Spleen (tissue), 7 donors: ENCODE results near the gene NUMA1.

Experiments
- POLR2AphosphoS5 ChIP-seq, 3 donors: sonication (generic); formaldehyde crosslinking; IDR thresholded peaks; one replicate each; pipeline ENCODE4 v1.5.1; 2017; ENCODE audit warnings: antibody characterized with exemption in 3 of 3
- TF ChIP-seq, protein P1 (sequence below), 11 experiments: fragments of 200-600 bp in 7 of 11; fragments of 450-650 bp in 4 of 11; sonication (generic) in 4 of 11; IDR thresholded peaks in 8 of 11; conservative IDR thresholded peaks in 3 of 11; 1 replicate in 7 of 11; 2 replicates in 4 of 11; pipeline versions ENCODE4 v1.4.0 to v1.8.0; 2016 to 2021; ENCODE audit warnings: antibody characterized with exemption in 11 of 11, inconsistent platforms in 4 of 11, mild to moderate bottlenecking in 1 of 11
- donor health status: DM: no; HTN: no; CAD: no; lungs with moderate emphysema.
- donor health status: DM: no; HTN: no; CAD: no.
- donor health status: DM: no; HTN: no; CAD: no.

- TF ChIP-seq, protein P1, sequence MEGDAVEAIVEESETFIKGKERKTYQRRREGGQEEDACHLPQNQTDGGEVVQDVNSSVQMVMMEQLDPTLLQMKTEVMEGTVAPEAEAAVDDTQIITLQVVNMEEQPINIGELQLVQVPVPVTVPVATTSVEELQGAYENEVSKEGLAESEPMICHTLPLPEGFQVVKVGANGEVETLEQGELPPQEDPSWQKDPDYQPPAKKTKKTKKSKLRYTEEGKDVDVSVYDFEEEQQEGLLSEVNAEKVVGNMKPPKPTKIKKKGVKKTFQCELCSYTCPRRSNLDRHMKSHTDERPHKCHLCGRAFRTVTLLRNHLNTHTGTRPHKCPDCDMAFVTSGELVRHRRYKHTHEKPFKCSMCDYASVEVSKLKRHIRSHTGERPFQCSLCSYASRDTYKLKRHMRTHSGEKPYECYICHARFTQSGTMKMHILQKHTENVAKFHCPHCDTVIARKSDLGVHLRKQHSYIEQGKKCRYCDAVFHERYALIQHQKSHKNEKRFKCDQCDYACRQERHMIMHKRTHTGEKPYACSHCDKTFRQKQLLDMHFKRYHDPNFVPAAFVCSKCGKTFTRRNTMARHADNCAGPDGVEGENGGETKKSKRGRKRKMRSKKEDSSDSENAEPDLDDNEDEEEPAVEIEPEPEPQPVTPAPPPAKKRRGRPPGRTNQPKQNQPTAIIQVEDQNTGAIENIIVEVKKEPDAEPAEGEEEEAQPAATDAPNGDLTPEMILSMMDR (IDR thresholded peaks at IDR 0.05 in 8 of 11, conservative IDR thresholded peaks at IDR 0.05 in 3 of 11) = no peak
- no peak for TF ChIP-seq POLR2AphosphoS5 (IDR thresholded peaks at IDR 0.05)
Measured at GRCh38 chr11:72066855-72067254, 13.5 kb downstream of the NUMA1 start.
